GM19193 (cell line): ENCODE data around the gene ZEB1.

ENCODE experiments used
- POLR2A ChIP-seq: IDR thresholded peaks from 4 replicates; pipeline ENCODE4 v1.6.1; 2011; ENCODE audit not compliant: insufficient read depth, insufficient read length; ENCODE audit errors: extremely low read depth

The ZEB1 gene

DNA sequence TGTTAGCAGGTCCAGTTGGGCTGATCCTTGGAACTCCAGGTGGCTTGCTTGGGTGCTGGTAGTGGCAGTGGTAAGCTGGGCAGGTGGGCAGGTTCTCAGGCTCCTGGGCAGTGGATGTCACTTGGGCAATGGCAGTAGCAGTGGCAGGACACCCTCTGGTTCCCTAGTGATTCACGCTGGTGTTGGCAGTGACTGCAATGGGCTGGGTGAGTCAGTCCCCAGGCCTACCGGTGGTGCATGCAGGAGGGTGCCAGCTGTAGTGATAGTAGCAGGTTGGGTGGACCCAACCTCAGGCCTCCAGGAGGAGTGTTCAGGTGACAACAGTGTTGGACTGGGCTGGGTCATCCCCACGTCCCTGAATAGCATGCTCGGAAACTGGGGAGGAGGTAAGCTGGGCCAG, 189.2 kb downstream of the ZEB1 start:
- TF ChIP-seq POLR2A, result no peak

DNA sequence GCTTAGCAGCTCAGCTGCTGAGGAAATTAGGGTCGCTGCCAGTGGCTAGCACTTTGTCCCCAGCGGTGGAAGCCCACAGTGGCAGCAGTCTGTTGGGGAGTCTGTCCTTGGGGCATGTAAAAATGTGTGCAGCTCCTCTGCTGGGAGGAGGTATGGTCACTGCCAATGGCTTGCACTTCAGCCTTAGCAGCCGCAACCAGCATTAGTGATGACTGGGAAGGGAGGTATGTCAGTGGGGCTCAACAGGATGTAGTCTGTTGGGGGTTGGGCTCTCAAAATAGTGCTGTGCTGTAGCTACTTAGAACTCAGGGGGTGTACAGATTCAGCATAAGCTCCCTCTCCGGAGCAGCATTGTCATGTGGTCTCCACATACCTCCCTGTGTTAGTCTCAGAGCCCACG, 189.9 kb downstream of the ZEB1 start:
- no peak for TF ChIP-seq POLR2A

DNA sequence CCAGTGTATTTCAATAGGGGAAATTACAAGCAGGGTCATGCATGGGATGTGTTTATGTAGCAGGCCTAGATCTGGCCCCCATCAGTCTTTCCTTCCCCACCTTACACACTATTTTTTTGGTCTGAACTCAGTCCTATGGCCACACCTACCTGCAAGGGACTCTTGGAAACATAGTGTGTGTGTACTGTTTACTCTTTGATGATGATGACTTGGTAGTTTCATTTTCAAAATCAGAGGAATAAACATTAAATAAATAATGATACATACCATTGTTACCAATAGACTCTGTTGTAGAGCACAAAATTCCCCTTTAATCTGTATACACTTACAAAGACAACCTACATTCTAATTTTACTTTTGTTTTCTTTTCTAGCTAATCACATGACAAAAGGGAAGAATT, 191.0 kb downstream of the ZEB1 start:
- TF ChIP-seq POLR2A, result no peak

DNA sequence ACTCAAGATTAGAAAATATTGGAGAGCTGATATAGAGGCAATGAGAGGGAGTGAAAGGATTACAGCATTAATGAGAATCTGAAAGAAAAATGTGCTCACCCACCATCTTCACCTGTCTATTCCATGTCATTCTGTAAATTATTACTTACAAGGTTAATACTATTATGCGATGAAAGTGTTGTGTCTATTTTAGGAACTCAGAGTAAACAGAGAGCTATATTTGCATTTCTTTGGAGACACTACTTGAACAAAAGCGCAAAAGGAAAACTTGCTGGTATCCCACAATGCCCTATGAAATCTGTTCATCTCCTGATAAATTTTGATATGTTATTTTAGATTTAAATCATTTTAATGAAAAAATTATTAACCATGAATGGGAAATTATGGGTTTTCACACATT, 196.1 kb downstream of the ZEB1 start:
- TF ChIP-seq POLR2A, result no peak

DNA sequence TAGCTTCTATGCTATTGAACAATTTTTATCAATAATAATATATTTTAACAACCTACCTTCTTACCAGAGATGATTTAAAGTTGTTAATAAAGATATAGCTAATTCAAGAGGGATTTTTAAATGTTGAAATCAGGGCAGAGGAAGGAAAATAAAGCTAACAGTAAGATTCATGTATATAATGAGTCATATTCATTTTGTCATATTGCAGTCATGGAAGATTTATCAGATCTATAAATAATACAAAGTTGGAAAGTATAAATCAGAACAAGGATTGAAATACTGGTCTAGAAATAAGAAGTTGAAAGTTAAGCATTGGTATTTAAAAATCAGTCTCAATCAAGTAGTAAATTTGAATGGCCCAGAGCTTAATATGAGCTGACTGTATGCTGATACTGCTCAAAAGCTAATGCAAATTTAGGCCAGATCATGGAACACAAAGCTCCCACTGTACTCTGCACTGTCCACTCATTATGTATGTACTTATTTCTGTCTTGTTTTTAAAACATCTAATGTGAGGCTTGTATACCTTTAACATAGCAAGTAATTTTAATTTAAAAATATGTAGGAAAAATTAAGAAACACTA, 196.9 kb downstream of the ZEB1 start:
- TF ChIP-seq POLR2A, result no peak

DNA sequence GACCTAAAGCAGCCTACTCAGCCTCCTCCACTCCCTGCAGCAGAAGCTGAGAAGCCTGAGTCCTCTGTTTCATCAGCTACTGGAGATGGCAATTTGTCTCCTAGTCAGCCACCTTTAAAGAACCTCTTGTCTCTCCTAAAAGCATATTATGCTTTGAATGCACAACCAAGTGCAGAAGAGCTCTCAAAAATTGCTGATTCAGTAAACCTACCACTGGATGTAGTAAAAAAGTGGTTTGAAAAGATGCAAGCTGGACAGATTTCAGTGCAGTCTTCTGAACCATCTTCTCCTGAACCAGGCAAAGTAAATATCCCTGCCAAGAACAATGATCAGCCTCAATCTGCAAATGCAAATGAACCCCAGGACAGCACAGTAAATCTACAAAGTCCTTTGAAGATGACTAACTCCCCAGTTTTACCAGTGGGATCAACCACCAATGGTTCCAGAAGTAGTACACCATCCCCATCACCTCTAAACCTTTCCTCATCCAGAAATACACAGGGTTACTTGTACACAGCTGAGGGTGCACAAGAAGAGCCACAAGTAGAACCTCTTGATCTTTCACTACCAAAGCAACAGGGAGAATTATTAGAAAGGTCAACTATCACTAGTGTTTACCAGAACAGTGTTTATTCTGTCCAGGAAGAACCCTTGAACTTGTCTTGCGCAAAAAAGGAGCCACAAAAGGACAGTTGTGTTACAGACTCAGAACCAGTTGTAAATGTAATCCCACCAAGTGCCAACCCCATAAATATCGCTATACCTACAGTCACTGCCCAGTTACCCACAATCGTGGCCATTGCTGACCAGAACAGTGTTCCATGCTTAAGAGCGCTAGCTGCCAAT, 202.2 kb downstream of the ZEB1 start:
- TF ChIP-seq POLR2A, result no peak

DNA sequence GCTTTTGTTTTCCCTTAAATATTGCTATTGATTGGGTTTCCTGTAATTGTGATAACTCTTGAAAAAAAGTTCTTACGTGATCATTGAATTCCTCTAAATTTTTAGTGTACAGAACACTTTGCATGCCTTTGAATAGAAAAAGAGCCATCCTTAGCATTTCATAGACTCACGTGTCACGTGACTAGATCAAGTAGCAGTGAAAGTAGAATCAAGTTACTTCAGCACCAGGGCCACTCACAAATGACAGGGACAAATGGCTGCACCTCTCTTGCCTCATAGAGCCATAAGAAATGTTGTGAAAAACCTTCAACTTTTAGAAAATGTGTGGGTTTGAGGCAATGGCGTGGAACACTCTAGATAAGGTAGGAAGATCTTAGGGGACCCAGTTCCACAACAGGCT, 203.8 kb downstream of the ZEB1 start:
- TF ChIP-seq POLR2A, result no peak

DNA sequence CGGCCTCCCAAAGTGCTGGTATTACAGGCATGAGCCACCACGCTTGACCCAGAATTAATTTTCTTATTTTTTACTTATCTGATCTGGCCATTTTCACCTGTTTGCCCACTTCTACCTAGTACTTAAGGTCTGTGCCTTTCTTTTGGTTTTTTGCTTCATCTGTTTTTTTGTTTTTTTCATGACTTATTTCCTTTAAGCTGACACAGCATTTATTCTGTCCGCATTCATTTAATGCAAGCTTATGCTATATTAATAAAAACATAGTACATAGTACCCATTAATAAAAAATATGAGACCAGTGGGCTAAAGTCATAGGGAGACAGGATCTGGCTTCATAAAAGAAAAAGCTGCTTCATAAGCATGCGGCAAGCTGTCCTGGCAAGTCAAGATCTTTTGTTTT, 205.4 kb downstream of the ZEB1 start:
- no peak for TF ChIP-seq POLR2A

DNA sequence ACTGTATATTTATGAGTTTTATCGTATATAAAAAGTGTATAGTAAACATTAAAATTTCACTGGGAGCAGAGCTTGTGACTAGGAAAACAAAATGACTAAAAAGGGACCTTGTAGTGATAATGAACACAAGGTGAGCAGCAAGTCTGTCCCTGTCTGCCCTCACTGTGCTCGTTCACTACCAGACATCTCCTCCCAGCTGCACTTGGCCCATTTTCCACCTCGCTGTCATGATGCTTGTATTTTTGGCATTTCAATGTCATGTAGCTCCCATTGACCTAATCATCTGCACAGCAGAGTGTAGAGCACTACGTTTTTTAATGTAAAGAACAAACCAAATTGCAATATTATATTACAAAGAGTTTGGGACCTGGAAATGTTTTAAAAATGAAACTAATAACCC, 207.2 kb downstream of the ZEB1 start:
- TF ChIP-seq POLR2A, result no peak

DNA sequence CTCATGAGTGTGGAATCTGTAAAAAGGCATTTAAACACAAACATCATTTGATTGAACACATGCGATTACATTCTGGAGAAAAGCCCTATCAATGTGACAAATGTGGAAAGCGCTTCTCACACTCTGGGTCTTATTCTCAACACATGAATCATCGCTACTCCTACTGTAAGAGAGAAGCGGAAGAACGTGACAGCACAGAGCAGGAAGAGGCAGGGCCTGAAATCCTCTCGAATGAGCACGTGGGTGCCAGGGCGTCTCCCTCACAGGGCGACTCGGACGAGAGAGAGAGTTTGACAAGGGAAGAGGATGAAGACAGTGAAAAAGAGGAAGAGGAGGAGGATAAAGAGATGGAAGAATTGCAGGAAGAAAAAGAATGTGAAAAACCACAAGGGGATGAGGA, 207.7 kb downstream of the ZEB1 start:
- TF ChIP-seq POLR2A, result no peak

DNA sequence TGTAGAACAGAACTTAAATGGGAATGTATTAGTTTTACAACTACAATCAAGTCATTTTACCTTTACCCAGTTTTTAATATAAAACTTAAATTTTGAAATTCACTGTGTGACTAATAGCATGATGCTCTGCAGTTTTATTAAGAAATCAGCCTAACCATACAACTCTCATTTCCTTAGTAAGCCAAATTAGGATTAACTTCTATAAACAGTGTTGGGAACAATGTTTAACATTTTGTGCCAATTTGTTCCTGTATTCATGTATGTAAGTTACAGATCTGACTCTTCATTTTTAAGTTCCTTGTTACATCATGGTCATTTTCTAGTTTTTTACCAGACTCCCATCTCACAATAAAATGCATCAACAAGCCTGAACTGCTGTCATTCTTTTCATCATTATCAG, 209.8 kb downstream of the ZEB1 start:
- no peak for TF ChIP-seq POLR2A

DNA sequence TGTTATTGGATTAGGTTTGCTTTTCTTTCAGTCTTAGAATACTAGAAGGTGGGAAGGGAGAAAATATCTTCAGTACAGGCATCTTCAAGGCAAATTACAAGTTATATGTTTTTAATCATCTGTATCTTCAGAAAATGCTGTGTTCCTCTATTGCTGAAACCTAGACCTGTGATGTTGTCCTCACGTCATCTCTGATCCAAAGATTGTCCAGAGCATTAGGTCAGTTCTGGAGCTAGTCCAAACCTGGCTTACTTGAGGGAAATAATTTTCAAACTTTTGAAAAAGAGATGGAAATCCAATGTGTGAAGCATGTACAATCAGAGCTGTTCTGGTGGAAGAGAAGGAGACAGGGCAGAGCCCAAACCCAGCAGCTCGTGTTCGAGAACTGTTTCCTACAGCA, 217.3 kb downstream of the ZEB1 start:
- TF ChIP-seq POLR2A, result no peak

DNA sequence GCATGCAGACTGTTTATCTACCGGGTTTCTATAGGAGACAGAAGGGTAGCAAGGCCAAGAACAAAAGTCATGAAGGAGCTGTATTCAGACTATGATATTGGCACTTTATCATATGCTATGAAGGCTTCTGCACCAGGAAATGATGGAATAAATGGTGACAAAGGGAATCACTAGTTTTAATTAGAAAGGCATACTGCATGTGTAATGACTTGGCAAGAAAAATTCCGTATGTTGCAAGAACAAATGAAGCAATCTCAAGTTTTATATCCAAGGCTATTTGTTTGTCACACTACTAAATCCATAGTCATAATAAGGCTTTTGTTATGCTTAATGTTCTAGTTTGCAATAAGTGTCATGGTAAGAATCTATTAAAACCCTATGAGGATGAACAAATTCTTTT, 230.9 kb downstream of the ZEB1 start:
- TF ChIP-seq POLR2A, result no peak

DNA sequence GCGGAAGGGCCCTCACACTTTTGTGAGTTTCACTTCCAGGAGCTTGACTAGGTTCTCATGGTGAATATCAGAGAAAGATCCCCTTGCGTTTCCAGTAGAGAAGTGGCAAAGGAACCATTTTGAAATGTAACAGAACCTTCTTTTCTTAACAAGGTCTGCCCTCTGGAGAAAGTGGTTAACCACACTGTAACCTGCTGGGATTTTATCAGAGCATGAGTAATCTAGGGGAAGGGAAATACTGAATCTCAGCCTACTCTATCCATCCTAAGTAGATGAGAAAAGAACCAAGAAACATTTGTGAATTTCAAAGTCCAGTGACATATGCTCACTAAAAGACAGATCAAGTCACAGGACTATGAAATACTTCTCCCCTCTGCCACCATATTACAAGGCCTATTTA, 235.5 kb downstream of the ZEB1 start:
- TF ChIP-seq POLR2A, result no peak

DNA sequence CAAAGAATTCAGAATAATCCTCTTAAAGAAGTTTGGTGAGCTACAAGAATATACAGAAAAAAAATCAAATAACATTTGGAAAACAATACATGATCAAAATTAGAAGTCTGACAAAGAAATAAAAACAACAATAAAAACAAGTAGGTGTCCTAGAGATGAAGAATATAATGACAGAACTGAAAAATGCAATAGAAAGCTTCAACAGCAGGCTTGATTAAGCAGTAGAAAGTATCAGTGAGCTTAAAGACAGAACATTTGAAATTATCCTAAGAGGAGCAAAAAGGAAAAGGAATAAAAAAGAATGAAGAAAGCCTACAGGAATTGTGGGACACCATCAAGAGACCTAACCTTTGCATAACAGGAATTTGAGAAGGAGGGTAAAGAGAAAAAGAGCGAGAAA, 238.8 kb downstream of the ZEB1 start:
- no peak for TF ChIP-seq POLR2A

DNA sequence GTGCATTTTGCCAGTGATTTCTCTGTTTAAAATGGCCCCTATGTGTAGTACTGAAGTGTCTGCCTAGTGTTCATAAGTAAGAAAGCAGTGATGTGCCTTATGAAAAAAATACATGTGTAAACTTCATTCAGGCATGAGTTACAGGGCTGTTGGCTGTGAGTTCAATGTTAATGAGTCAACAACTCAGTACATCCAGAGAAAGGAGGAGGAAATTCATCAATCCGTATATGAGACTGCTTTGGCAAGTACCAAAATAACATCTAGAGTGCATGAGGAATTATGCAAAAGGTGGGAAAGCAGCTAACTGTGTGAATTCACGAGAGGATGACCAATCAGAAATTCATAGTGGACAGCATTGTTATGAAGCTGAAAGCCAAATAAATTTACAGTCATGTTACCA, 255.6 kb downstream of the ZEB1 start:
- no peak for TF ChIP-seq POLR2A
